Karpas-422 (cell line): ENCODE data around the gene INSIG2. TPM values are rescaled to one million over a fixed set of nuclear protein-coding genes. Genes with fewer than 3 reads are reported as not detected.

ENCODE experiments used
- DNase-seq: peaks from one replicate; pipeline ENCODE4 v3.0.0-alpha.2; 2015
- H2AFZ ChIP-seq: fragments of 200-600 bp; sonication (generic); 2 replicates; pipeline ENCODE4 v1.6.1; 2014; ENCODE audit warnings: antibody characterized with exemption, low read length, mixed read lengths
- H3K27ac ChIP-seq: fragments of 200-600 bp; sonication (generic); 2 replicates; pipeline ENCODE4 v1.5.1; 2014; ENCODE audit warnings: mild to moderate bottlenecking, low read length, moderate library complexity
- H3K27me3 ChIP-seq: fragments of 200-600 bp; sonication (generic); 2 replicates; pipeline ENCODE4 v1.6.1; 2014; ENCODE audit warnings: low read length, mixed read lengths
- H3K36me3 ChIP-seq: fragments of 200-600 bp; sonication (generic); 2 replicates; pipeline ENCODE4 v1.6.1; 2014; ENCODE audit warnings: low read length, mixed read lengths; ENCODE audit not compliant: insufficient read depth
- H3K4me1 ChIP-seq: fragments of 200-600 bp; sonication (generic); 2 replicates; pipeline ENCODE4 v1.6.1; 2014; ENCODE audit warnings: mild to moderate bottlenecking, low read length, mixed read lengths
- H3K4me2 ChIP-seq: fragments of 200-600 bp; sonication (generic); 2 replicates; pipeline ENCODE4 v1.6.1; 2014; ENCODE audit warnings: low read length, low read depth, mild to moderate bottlenecking; ENCODE audit not compliant: poor library complexity, severe bottlenecking
- H3K4me3 ChIP-seq: fragments of 200-600 bp; sonication (generic); 2 replicates; pipeline ENCODE4 v1.5.1; 2014; ENCODE audit warnings: mild to moderate bottlenecking, antibody characterized with exemption, low read length, mixed read lengths
- H3K79me2 ChIP-seq: fragments of 200-600 bp; sonication (generic); 2 replicates; pipeline ENCODE4 v1.6.1; 2014; ENCODE audit warnings: mild to moderate bottlenecking, low read length, mixed read lengths
- H3K9ac ChIP-seq: fragments of 200-600 bp; sonication (generic); 2 replicates; pipeline ENCODE4 v1.6.0; 2014; ENCODE audit warnings: low read length
- H3K9me2 ChIP-seq: fragments of 200-600 bp; sonication (generic), shearing (Covaris generic); replicated peaks from 2 replicates; pipeline ENCODE4 v1.6.0; 2014; ENCODE audit warnings: mild to moderate bottlenecking, low read length, moderate library complexity; ENCODE audit not compliant: insufficient read depth
- H3K9me3 ChIP-seq: fragments of 300-700, 200-600 bp; sonication (generic); 2 replicates; pipeline ENCODE4 v1.6.1; 2014; ENCODE audit warnings: low read length, mixed read lengths
- H4K20me1 ChIP-seq: fragments of 200-600 bp; sonication (generic); 2 replicates; pipeline ENCODE4 v1.6.1; 2014; ENCODE audit warnings: mild to moderate bottlenecking, antibody characterized with exemption, low read length, low read depth; ENCODE audit not compliant: insufficient read depth
- total RNA-seq: library from RNA; depleted of rRNA; stranded (reverse); fragments of >200 nt; shearing (Covaris generic); gene quantifications from 2 replicates; pipeline ENCODE4 v1.2.3, GENCODE V29; 2014; ENCODE audit warnings: low replicate concordance

Gene INSIG2
- total RNA-seq, 1 experiment from 2014 or later = 37.6 TPM

DNA sequence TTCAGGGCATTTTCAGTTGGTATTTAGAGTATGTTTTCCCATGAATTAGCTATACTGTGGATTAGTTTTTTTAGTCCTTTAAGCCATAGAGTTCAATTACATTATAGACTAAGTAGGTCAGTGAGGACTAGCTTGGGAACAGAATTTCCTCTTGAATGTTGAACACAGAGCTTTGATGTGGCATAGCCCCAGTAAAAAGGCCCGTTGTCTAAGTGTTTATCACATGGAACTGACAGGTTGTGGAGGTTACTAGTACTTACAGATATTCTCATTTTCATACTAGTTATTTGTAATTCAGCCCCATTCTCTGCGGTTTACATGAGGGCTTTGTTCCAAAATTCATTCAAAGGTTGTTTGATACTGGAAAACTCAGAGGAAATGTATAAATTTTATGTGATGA is 6.2 kb downstream of the INSIG2 start:
- peak overlapping the region; percentile 41; the same call in 1 of the 2 replicates for H3K9ac ChIP-seq
- H3K4me2 ChIP-seq = peak overlapping the region; percentile 63
- H3K36me3 ChIP-seq = peaks cover 8% of the 10 kb centered on the region; the same call in 1 of the 2 replicates
- H2AFZ ChIP-seq = no peak overlapping the region
- 0 out of 2 replicates have a peak overlapping the region, but pooled peaks have one; percentile 6 for H3K4me3 ChIP-seq
- no peaks in the 10 kb centered on the region for H3K27me3 ChIP-seq
- H3K9me3 ChIP-seq = no peaks in the 10 kb centered on the region
- H3K4me1 ChIP-seq = peaks cover 68% of the 10 kb centered on the region
- no peaks in the 10 kb centered on the region for H3K9me2 ChIP-seq
- H3K79me2 ChIP-seq = peaks cover 86% of the 10 kb centered on the region
- H3K27ac ChIP-seq = peak overlapping the region; percentile 65
- peaks cover 15% of the 10 kb centered on the region; the same call in 1 of the 2 replicates for H4K20me1 ChIP-seq
- no peak for DNase-seq

- peak overlapping the region; percentile 63 for H3K4me2 ChIP-seq
These were observed 7.3 kb downstream of the INSIG2 start for GRCh38 chr2:118095610-118096009.

DNA sequence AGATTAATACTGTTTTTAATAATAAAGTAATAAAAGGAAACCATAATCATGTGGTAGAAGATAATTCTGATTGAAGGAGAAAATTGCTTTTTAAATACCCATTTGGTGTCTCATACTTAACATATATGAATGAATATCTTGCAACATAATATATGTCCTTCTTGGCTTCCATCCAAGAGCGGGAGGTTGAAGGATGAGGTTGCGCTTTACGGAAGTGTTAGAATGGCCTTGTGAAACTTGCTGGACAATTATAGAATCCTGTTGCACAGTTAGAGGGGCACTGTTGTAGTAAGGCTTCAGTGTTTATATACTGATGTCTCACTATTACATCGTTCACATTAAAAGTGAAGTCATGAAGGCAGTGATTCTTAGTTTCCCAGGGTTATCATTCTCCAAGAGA is 9.4 kb downstream of the INSIG2 start:
- no peak for DNase-seq
- H2AFZ ChIP-seq = no peak overlapping the region
- peaks cover 77% of the 10 kb centered on the region for H3K79me2 ChIP-seq
- peaks cover 36% of the 10 kb centered on the region for H3K4me1 ChIP-seq
- H3K9me3 ChIP-seq = no peaks in the 10 kb centered on the region
- no peak overlapping the region for H3K27ac ChIP-seq
- no peaks in the 10 kb centered on the region for H3K27me3 ChIP-seq
- no peak overlapping the region for H3K4me2 ChIP-seq
- H4K20me1 ChIP-seq = peaks cover 15% of the 10 kb centered on the region; the same call in 1 of the 2 replicates
- no peak overlapping the region for H3K9ac ChIP-seq
- no peaks in the 10 kb centered on the region for H3K9me2 ChIP-seq
- H3K36me3 ChIP-seq = peaks cover 8% of the 10 kb centered on the region; the same call in 1 of the 2 replicates
- no peak overlapping the region for H3K4me3 ChIP-seq

More at GRCh38 chr2:118095610-118096009, 7.3 kb downstream of the INSIG2 start:
- Histone ChIP-seq H3K9me2 (no peaks in the 10 kb centered on the region), H3K36me3 (peaks cover 8% of the 10 kb centered on the region; the same call in 1 of the 2 replicates), H3K9me3 (no peaks in the 10 kb centered on the region), H4K20me1 (peaks cover 15% of the 10 kb centered on the region; the same call in 1 of the 2 replicates), H3K79me2 (peaks cover 81% of the 10 kb centered on the region), H3K4me1 (peaks cover 57% of the 10 kb centered on the region), H3K27ac (peak overlapping the region; percentile 65), H2AFZ (no peak overlapping the region), H3K27me3 (no peaks in the 10 kb centered on the region), H3K9ac (peak overlapping the region; percentile 41), H3K4me3 (peak overlapping the region; percentile 46)
- DNase-seq = no peak

- Histone ChIP-seq H3K4me1 (peaks cover 34% of the 10 kb centered on the region), H3K27me3 (no peaks in the 10 kb centered on the region), H3K9ac (no peak overlapping the region), H3K4me3 (no peak overlapping the region), H4K20me1 (peaks cover 15% of the 10 kb centered on the region; the same call in 1 of the 2 replicates), H3K27ac (no peak overlapping the region), H2AFZ (no peak overlapping the region), H3K36me3 (peaks cover 8% of the 10 kb centered on the region; the same call in 1 of the 2 replicates), H3K79me2 (peaks cover 79% of the 10 kb centered on the region), H3K9me3 (no peaks in the 10 kb centered on the region), H3K9me2 (no peaks in the 10 kb centered on the region), H3K4me2 (no peak overlapping the region)
- DNase-seq = no peak
These were observed 10.2 kb downstream of the INSIG2 start for GRCh38 chr2:118098307-118099030.

DNA sequence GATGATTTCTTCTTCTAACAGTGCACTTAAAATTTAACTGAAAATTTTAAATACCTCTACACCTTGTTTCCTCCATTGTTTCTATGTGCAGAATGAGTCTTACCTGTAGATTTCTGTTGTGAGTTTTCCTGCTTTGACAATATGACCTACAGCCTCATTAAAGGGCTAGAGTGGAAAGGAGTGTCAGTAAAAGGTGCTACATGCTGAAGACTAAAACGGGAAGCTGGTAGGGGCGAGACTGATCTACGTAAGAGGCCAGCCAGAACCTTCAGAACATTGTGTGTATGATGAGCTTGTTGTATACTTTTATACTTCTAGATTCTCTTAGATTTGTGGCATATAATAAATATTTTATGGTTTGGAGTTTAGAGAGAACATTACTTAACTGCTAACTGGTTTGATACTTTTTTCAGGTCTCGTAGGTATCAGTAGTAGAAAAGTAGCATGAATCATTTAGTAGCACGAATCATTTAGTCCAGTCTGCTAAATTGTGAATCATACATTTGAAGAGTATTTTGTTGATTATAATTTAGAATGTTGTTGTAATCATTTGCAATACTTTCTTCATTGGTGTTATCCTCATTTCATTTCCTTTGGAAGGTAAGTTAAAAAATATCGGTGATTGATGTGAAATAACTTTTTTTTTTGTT is 14.3 kb downstream of the INSIG2 start:
- H3K4me1 ChIP-seq = peaks cover 6% of the 10 kb centered on the region
- H3K79me2 ChIP-seq = peaks cover 46% of the 10 kb centered on the region
- no peak overlapping the region for H3K9ac ChIP-seq
- H3K4me3 ChIP-seq = no peak overlapping the region
- no peak overlapping the region for H2AFZ ChIP-seq
- no peak for DNase-seq
- H3K4me2 ChIP-seq = no peak overlapping the region
- no peaks in the 10 kb centered on the region for H3K9me2 ChIP-seq
- no peak overlapping the region for H3K27ac ChIP-seq
- H3K27me3 ChIP-seq = no peaks in the 10 kb centered on the region
- H3K9me3 ChIP-seq = no peaks in the 10 kb centered on the region
- no peaks in the 10 kb centered on the region for H4K20me1 ChIP-seq
- peaks cover 10% of the 10 kb centered on the region; the same call in 1 of the 2 replicates for H3K36me3 ChIP-seq

GRCh38 chr2:118103951-118104940 is 16.0 kb downstream of the INSIG2 start:
- H3K36me3 ChIP-seq = peaks cover 24% of the 10 kb centered on the region
- H3K27me3 ChIP-seq = no peaks in the 10 kb centered on the region
- no peak overlapping the region for H3K4me3 ChIP-seq
- H3K4me1 ChIP-seq = no peaks in the 10 kb centered on the region
- H3K79me2 ChIP-seq = peaks cover 29% of the 10 kb centered on the region
- H3K9ac ChIP-seq = no peak overlapping the region
- H4K20me1 ChIP-seq = no peaks in the 10 kb centered on the region
- no peak overlapping the region for H2AFZ ChIP-seq
- H3K4me2 ChIP-seq = no peak overlapping the region
- H3K9me2 ChIP-seq = no peaks in the 10 kb centered on the region
- no peaks in the 10 kb centered on the region for H3K9me3 ChIP-seq
- H3K27ac ChIP-seq = no peak overlapping the region
- no peak for DNase-seq

DNA sequence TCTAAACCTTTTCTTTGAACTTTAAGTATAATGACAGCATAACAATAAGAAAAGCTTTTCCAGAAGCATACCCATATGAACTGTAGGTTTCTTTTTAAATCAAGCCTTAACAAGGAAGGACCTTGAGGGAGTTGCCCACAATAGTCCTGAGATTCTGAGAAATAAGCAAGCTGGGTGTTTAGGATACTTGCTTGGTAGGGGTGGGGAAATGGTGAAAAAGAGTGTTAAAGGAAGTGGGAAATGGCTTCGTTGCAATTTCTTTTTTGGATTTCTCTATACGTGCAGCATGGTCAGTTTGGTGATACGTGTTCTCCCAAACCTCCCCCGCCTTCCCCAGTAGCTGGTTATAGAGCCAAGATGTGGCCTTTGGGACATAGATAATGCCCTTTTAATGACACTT is 17.2 kb downstream of the INSIG2 start:
- no peak for DNase-seq
- Histone ChIP-seq H3K9ac (no peak overlapping the region), H3K79me2 (peaks cover 20% of the 10 kb centered on the region), H4K20me1 (no peaks in the 10 kb centered on the region), H3K4me1 (no peaks in the 10 kb centered on the region), H3K27me3 (no peaks in the 10 kb centered on the region), H3K4me2 (no peak overlapping the region), H3K9me3 (no peaks in the 10 kb centered on the region), H3K36me3 (peaks cover 27% of the 10 kb centered on the region), H3K4me3 (no peak overlapping the region), H3K27ac (no peak overlapping the region), H3K9me2 (no peaks in the 10 kb centered on the region), H2AFZ (no peak overlapping the region)
